H1 (cell line): ENCODE measurements around the gene ZMIZ1. TPM values are rescaled to one million over a fixed set of nuclear protein-coding genes. Genes with fewer than 3 reads are reported as not detected.
A peak's percentile ranks its signal among the peaks of the same experiment; 100 is the strongest.

Experiments
- CTCF ChIA-PET: fragments of 300-600 bp; sonication (Branson Sonifier 250); formaldehyde crosslinking; loops from one replicate; lab custom pipeline; 2021; ENCODE audit not compliant: partially characterized antibody; lab: Charles Lee
- POLR2A ChIA-PET: fragments of 300-600 bp; sonication (Branson Sonifier 250); formaldehyde crosslinking; loops from one replicate; lab custom pipeline; 2021; ENCODE audit warnings: inconsistent platforms; ENCODE audit not compliant: partially characterized antibody; lab: Charles Lee
- DNase-seq, 2 experiments: peaks; one replicate each; pipeline versions ENCODE4 v3.0.0 to v3.0.0-alpha.2; 2010 to 2022; ENCODE audit warnings: low spot score in 2 of 2, low read depth in 1 of 2, mixed read lengths in 1 of 2
- FAIRE-seq: peaks from 2 replicates; lab custom pipeline; 2011; peaks lifted over from hg19 to GRCh38; lab: Jason Lieb, UNC
- H2AFZ ChIP-seq: 2 replicates; pipeline ENCODE4 v1.8.1; 2012; ENCODE audit warnings: low read length, inconsistent platforms
- H2AK5ac ChIP-seq: 2 replicates; pipeline ENCODE4 v1.6.1; 2013; ENCODE audit warnings: low read depth, low read length
- H2BK120ac ChIP-seq: replicated peaks from 2 replicates; pipeline ENCODE3; 2013; ENCODE audit warnings: low read depth, low read length, inconsistent platforms
- H2BK12ac ChIP-seq: 2 replicates; pipeline ENCODE4 v1.6.1; 2013; ENCODE audit warnings: low read depth, low read length
- H2BK15ac ChIP-seq: 2 replicates; pipeline ENCODE4 v1.6.1; 2013; ENCODE audit warnings: low read length
- H2BK20ac ChIP-seq: 2 replicates; pipeline ENCODE4 v1.6.1; 2013; ENCODE audit warnings: low read length
- H2BK5ac ChIP-seq: 2 replicates; pipeline ENCODE4 v1.6.1; 2013; ENCODE audit warnings: low read depth, low read length
- H3K14ac ChIP-seq: 2 replicates; pipeline ENCODE4 v1.6.1; 2013; ENCODE audit warnings: inconsistent platforms; ENCODE audit not compliant: insufficient read length
- H3K18ac ChIP-seq: 2 replicates; pipeline ENCODE4 v1.6.1; 2013; ENCODE audit warnings: low read length; ENCODE audit errors: extremely low read depth
- H3K23ac ChIP-seq: 2 replicates; pipeline ENCODE4 v1.6.1; 2013; ENCODE audit warnings: inconsistent platforms; ENCODE audit not compliant: insufficient read length
- H3K23me2 ChIP-seq: 2 replicates; pipeline ENCODE4 v1.6.1; 2013; ENCODE audit warnings: low read depth, low read length
- H3K27ac ChIP-seq: 2 replicates; pipeline ENCODE4 v1.6.1; 2011; ENCODE audit warnings: low read depth, low read length, inconsistent platforms
- H3K27me3 ChIP-seq, 4 experiments: replicated peaks in 1 of 4; 1 replicate in 1 of 4; 2 replicates in 3 of 4; pipeline versions ENCODE4 v1.6.1 to v1.8.1; 2011 to 2013; ENCODE audit warnings: low read length in 3 of 4, mild to moderate bottlenecking in 3 of 4, inconsistent platforms in 2 of 4, mixed read lengths in 2 of 4, moderate library complexity in 1 of 4; ENCODE audit not compliant: control insufficient read depth in 3 of 4, insufficient read depth in 3 of 4; ENCODE audit errors: extremely low read depth in 1 of 4
- H3K36me3 ChIP-seq, 4 experiments: 2 replicates each; pipeline versions ENCODE4 v1.6.1 to v1.8.1; 2011 to 2013; ENCODE audit warnings: mild to moderate bottlenecking in 4 of 4, low read length in 3 of 4, moderate library complexity in 2 of 4, control low read depth in 1 of 4, inconsistent platforms in 1 of 4; ENCODE audit not compliant: insufficient read depth in 4 of 4, control insufficient read depth in 2 of 4
- H3K4ac ChIP-seq: replicated peaks from 2 replicates; pipeline ENCODE3; 2013; ENCODE audit warnings: low read length, low read depth, mixed read lengths, inconsistent platforms; ENCODE audit not compliant: insufficient read length
- H3K4me1 ChIP-seq, 4 experiments: replicated peaks in 1 of 4; 1 replicate in 1 of 4; 2 replicates in 3 of 4; pipeline versions ENCODE4 v1.6.1 to v1.8.1; 2011 to 2013; ENCODE audit warnings: low read length in 3 of 4, inconsistent platforms in 2 of 4, mixed read lengths in 1 of 4; ENCODE audit not compliant: insufficient read depth in 4 of 4, control insufficient read depth in 3 of 4
- H3K4me2 ChIP-seq, 2 experiments: 2 replicates each; pipeline versions ENCODE4 v1.6.1 to v1.8.1; 2011 to 2013; ENCODE audit warnings: low read depth in 2 of 2, low read length in 2 of 2, control low read depth in 1 of 2, inconsistent platforms in 1 of 2, mild to moderate bottlenecking in 1 of 2; ENCODE audit not compliant: insufficient read depth in 1 of 2
- H3K4me3 ChIP-seq, 4 experiments: fragments of 200-600, 300-600 bp in 1 of 4; sonication (generic), shearing (Covaris generic), sonication (Bioruptor Twin) in 1 of 4; 2 replicates each; pipeline versions ENCODE4 v1.5.1 to v1.8.1; 2011 to 2016; ENCODE audit warnings: low read length in 4 of 4, low read depth in 3 of 4, control low read depth in 2 of 4, inconsistent platforms in 2 of 4, mild to moderate bottlenecking in 2 of 4, mixed read lengths in 1 of 4, moderate library complexity in 1 of 4; ENCODE audit not compliant: insufficient read depth in 2 of 4; ENCODE audit errors: extremely low read depth in 1 of 4
- H3K56ac ChIP-seq: replicated peaks from 2 replicates; pipeline ENCODE3; 2013; ENCODE audit warnings: low read depth, mild to moderate bottlenecking, mixed read lengths, low read length, inconsistent platforms; ENCODE audit not compliant: insufficient read length
- H3K79me1 ChIP-seq: 2 replicates; pipeline ENCODE4 v1.6.1; 2013; ENCODE audit warnings: low read depth, low read length, control low read depth
- H3K79me2 ChIP-seq, 2 experiments: 2 replicates each; pipeline versions ENCODE4 v1.6.1 to v1.8.1; 2012 to 2013; ENCODE audit warnings: low read length in 2 of 2, mild to moderate bottlenecking in 2 of 2, inconsistent platforms in 1 of 2; ENCODE audit not compliant: insufficient read depth in 2 of 2, control insufficient read depth in 1 of 2
- H3K9ac ChIP-seq, 4 experiments: replicated peaks in 1 of 4; 1 replicate in 1 of 4; 2 replicates in 3 of 4; pipeline versions ENCODE4 v1.6.1 to v1.8.1; 2011 to 2013; ENCODE audit warnings: low read depth in 3 of 4, low read length in 3 of 4, control low read depth in 2 of 4, mild to moderate bottlenecking in 2 of 4, moderate library complexity in 2 of 4, inconsistent platforms in 1 of 4; ENCODE audit errors: extremely low read depth in 1 of 4
- H3K9me3 ChIP-seq, 2 experiments: 2 replicates each; pipeline versions ENCODE4 v1.6.1 to v1.8.1; 2012 to 2013; ENCODE audit warnings: mild to moderate bottlenecking in 2 of 2, moderate library complexity in 2 of 2, control low read depth in 1 of 2, inconsistent platforms in 1 of 2, low read depth in 1 of 2, low read length in 1 of 2, mixed read lengths in 1 of 2; ENCODE audit not compliant: insufficient read depth in 2 of 2
- H4K20me1 ChIP-seq, 2 experiments: replicated peaks in 1 of 2; 2 replicates each; pipeline versions ENCODE3 to v1.8.1; 2011 to 2013; ENCODE audit warnings: inconsistent platforms in 2 of 2, low read length in 2 of 2, mild to moderate bottlenecking in 1 of 2; ENCODE audit not compliant: insufficient read depth in 2 of 2, control insufficient read depth in 1 of 2
- H4K5ac ChIP-seq: 2 replicates; pipeline ENCODE4 v1.6.1; 2013; ENCODE audit warnings: low read length, low read depth, mixed read lengths, inconsistent platforms; ENCODE audit not compliant: insufficient read length
- H4K8ac ChIP-seq: 2 replicates; pipeline ENCODE4 v1.8.0; 2013; ENCODE audit warnings: mild to moderate bottlenecking, moderate library complexity, low read length, inconsistent platforms; ENCODE audit not compliant: insufficient read depth; ENCODE audit errors: extremely low read depth
- H4K91ac ChIP-seq: replicated peaks from 2 replicates; pipeline ENCODE3; 2013; ENCODE audit warnings: low read length, mixed read lengths, inconsistent platforms; ENCODE audit not compliant: insufficient read length
- BRCA1 ChIP-seq: IDR thresholded peaks from 2 replicates; pipeline ENCODE4 v1.6.1; 2012; ENCODE audit warnings: low read depth, low read length, improper control_type of control experiment
- WGBS, 2 experiments: shearing (Covaris generic) in 1 of 2; methylation state at CpG; one replicate each; pipeline versions ENCODE4 v1.1.6 to v1.1.7; 2013 to 2015; ENCODE audit warnings: low lambda C conversion rate in 2 of 2, mixed read lengths in 2 of 2, inconsistent platforms in 1 of 2, low coverage in 1 of 2, missing lambda C conversion rate in 1 of 2; ENCODE audit not compliant: insufficient replicate concordance in 2 of 2, insufficient coverage in 1 of 2, insufficient read length in 1 of 2; ENCODE audit errors: extremely low coverage in 1 of 2, missing lambda C conversion rate in 1 of 2; 5-methylcytosine and 5-hydroxymethylcytosine counted together
- polyA plus RNA-seq, 7 experiments: library from polyadenylated mRNA; depleted of rRNA in 3 of 7; stranded (reverse) in 5 of 7; unstranded in 2 of 7; fragments of >200 nt in 5 of 7; fragments of 200-250 nt in 2 of 7; gene quantifications; 1 replicate in 5 of 7; 2 replicates in 1 of 7; 4 replicates in 1 of 7; pipeline versions ENCODE4 v1.2.1 to v1.2.3, GENCODE V29; 2011 to 2013; ENCODE audit warnings: missing spikeins in 2 of 7, mixed read lengths in 2 of 7
- total RNA-seq: library from RNA; stranded (reverse); fragmentation: NEBNext Ultra II Directional; extraction: Animal tissue kit (Norgen Biotek cat#: 25700); gene quantifications from 2 replicates; pipeline ENCODE4 v1.2.1, GENCODE V29; 2021

The ZMIZ1 gene
- total and polyA plus RNA-seq, 2 of the 8 experiments (the other 6 are each of a cell fraction or from before 2014, with no cell fraction given) = 8.1 to 28.0 TPM

DNA sequence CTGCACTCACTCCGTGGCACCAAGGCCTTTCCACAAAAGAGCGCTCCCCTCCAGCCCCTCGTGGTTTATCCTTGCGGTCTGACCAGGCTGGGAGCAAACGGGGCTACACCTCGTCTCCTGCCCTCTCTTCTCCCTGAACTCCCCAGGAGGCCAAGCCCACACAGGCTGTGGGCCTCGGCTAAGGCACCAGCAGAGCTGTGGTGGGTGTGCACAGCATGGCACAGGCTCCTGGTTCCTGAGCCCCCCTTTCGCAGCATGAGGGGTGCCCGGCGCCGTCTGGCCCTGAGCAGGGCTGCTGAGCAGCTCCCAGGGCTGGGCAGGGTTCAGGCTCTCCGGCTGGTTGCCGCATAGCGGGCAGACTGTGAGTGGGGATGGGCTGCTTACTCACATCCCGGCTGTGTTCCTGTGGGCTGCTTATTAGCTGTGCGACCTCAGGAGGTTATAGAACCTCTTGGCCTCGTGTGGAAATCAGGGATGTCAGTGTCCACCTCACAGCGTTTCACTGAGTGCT lies 90.4 kb downstream of the ZMIZ1 start:
- FAIRE-seq = no peak
- Histone ChIP-seq H3K23me2 (no peaks in the 10 kb centered on the region), H3K56ac (no peak overlapping the region), H3K23ac (no peak overlapping the region), H2BK5ac (peak overlapping the region; percentile 97), H4K91ac (peak overlapping the region; percentile 98), H3K27me3 (no peaks in the 10 kb centered on the region; a peak in 1 of 7 replicates), H3K9ac (no peak overlapping the region; a peak in 1 of 7 replicates), H2AFZ (no peak overlapping the region), H3K4me3 (no peak overlapping the region), H4K8ac (peak overlapping the region; percentile 72), H3K18ac (peak overlapping the region; percentile 73), H3K9me3 (no peaks in the 10 kb centered on the region), H4K5ac (peak overlapping the region; percentile 33), H2BK12ac (peak overlapping the region; percentile 100), H3K4me1 (peaks cover 21 to 44% (median 33%) of the 10 kb centered on the region in 4 experiments), H3K27ac (peak overlapping the region; percentile 39), H3K4ac (peak overlapping the region; percentile 69), H2BK120ac (no peak overlapping the region), H2AK5ac (peak overlapping the region; percentile 99), H3K79me2 (peaks cover 0 to 35% of the 10 kb centered on the region in 2 experiments; a peak in 1 of 4 replicates), H2BK15ac (peak overlapping the region; percentile 90), H3K14ac (no peak overlapping the region), H3K4me2 (peak overlapping the region; percentile 4 to 9; a peak in 1 of 4 replicates), H4K20me1 (peaks cover 0 to 8% of the 10 kb centered on the region in 2 experiments), H3K79me1 (peaks cover 12% of the 10 kb centered on the region), H2BK20ac (peak overlapping the region; percentile 98), H3K36me3 (no peaks in the 10 kb centered on the region)
- CTCF ChIA-PET = interaction anchor here (0.8 to 32.0 kb wide), 10 partner anchors 12 to 123 kb away, joined by 3 to 396 read pairs (median 12); no protein-coding TSS in a partner anchor
- 74% methylated on average over 14 of the region's 18 CpGs; no CpG with 5 or more reads in 1 of the 2 experiments for WGBS, 2 experiments
- POLR2A ChIA-PET = interaction anchor here (1.0 to 3.0 kb wide), 7 partner anchors 11 to 57 kb away, joined by 3 to 13 read pairs (median 3); no protein-coding TSS in a partner anchor
- no peak for DNase-seq
- TF ChIP-seq BRCA1 = no peak
